ENCODE results near the gene UXS1. TPM values are rescaled to one million over a fixed set of nuclear protein-coding genes. Genes with fewer than 3 reads are reported as not detected.

Gene UXS1
- total RNA-seq, 2 experiments from 2014 or later, result 20.5 to 21.9 TPM

- DNase-seq (ENCODE audit: low spot score), result no peak
- intact Hi-C loops (cut with micrococcal nuclease; ENCODE audit: unreplicated experiment), result no loop called here
- no TSS peak for BruUV-seq (replicated peaks)
- POLR2A ChIA-PET, result no interaction called here
- Histone ChIP-seq H3K9me2 (ENCODE audit: insufficient read depth, low read length) (no peaks in the 10 kb centered on the region), H3K4me3 (ENCODE audit: low read depth, low read length, poor library complexity, severe bottlenecking) (no peak overlapping the region), H4K20me1 (ENCODE audit: insufficient read depth, low read length) (no peaks in the 10 kb centered on the region), H3K36me3 (ENCODE audit: insufficient read depth, low read length) (no peaks in the 10 kb centered on the region), H3K4me2 (ENCODE audit: low read length) (no peak overlapping the region), H3K79me2 (ENCODE audit: insufficient read depth, low read depth, low read length) (no peaks in the 10 kb centered on the region), H3K4me1 (ENCODE audit: insufficient read depth, low read length, poor library complexity, severe bottlenecking) (no peaks in the 10 kb centered on the region), H3K27ac (ENCODE audit: low read depth, low read length, poor library complexity, severe bottlenecking) (no peak overlapping the region), H2AFZ (ENCODE audit: low read length) (no peak overlapping the region), H3K9me3 (ENCODE audit: low read length) (no peaks in the 10 kb centered on the region)
- CTCF ChIA-PET (ENCODE audit: unreplicated experiment), result no interaction called here
- TF ChIP-seq EZH2phosphoT487 (IDR thresholded peaks at IDR 0.05; ENCODE audit: borderline replicate concordance, low read depth, low read length) (no peak), CTCF (conservative IDR thresholded peaks at IDR 0.05; ENCODE audit: low read length) (no peak)
These were observed 123.9 kb downstream of the UXS1 start for GRCh38 chr2:106070181-106070580.

- Histone ChIP-seq H3K79me2 (ENCODE audit: insufficient read depth, low read depth, low read length) (no peaks in the 10 kb centered on the region), H3K4me3 (ENCODE audit: low read depth, low read length, poor library complexity, severe bottlenecking) (no peak overlapping the region), H3K4me2 (ENCODE audit: low read length) (no peak overlapping the region), H3K36me3 (ENCODE audit: insufficient read depth, low read length) (no peaks in the 10 kb centered on the region), H3K9me2 (ENCODE audit: insufficient read depth, low read length) (no peaks in the 10 kb centered on the region), H2AFZ (ENCODE audit: low read length) (no peak overlapping the region), H3K4me1 (ENCODE audit: insufficient read depth, low read length, poor library complexity, severe bottlenecking) (no peaks in the 10 kb centered on the region), H3K27ac (ENCODE audit: low read depth, low read length, poor library complexity, severe bottlenecking) (no peak overlapping the region), H4K20me1 (ENCODE audit: insufficient read depth, low read length) (no peaks in the 10 kb centered on the region), H3K9me3 (ENCODE audit: low read length) (no peaks in the 10 kb centered on the region)
- TF ChIP-seq EZH2phosphoT487 (IDR thresholded peaks at IDR 0.05; ENCODE audit: borderline replicate concordance, low read depth, low read length) (no peak), CTCF (conservative IDR thresholded peaks at IDR 0.05; ENCODE audit: low read length) (no peak)
- ChIA-PET CTCF (ENCODE audit: unreplicated experiment) (no interaction called here), POLR2A (no interaction called here)
- BruUV-seq (replicated peaks), result no TSS peak
- intact Hi-C loops (cut with micrococcal nuclease; ENCODE audit: unreplicated experiment), result no loop called here
- no peak for DNase-seq (ENCODE audit: low spot score)
These were observed 125.7 kb downstream of the UXS1 start for GRCh38 chr2:106068451-106068850.

GRCh38 chr2:106065983-106066820 lies 127.9 kb downstream of the UXS1 start:
- H2AFZ ChIP-seq (ENCODE audit: low read length), result no peak overlapping the region
- BruUV-seq (replicated peaks), result no TSS peak
- POLR2A ChIA-PET, result no interaction called here
- intact Hi-C loops (cut with micrococcal nuclease; ENCODE audit: unreplicated experiment), result no loop called here
- no peaks in the 10 kb centered on the region for H3K79me2 ChIP-seq (ENCODE audit: insufficient read depth, low read depth, low read length)
- TF ChIP-seq EZH2phosphoT487 (IDR thresholded peaks at IDR 0.05; ENCODE audit: borderline replicate concordance, low read depth, low read length), result no peak
- TF ChIP-seq CTCF (conservative IDR thresholded peaks at IDR 0.05; ENCODE audit: low read length), result no peak
- no peaks in the 10 kb centered on the region for H3K36me3 ChIP-seq (ENCODE audit: insufficient read depth, low read length)
- no peak for DNase-seq (ENCODE audit: low spot score)
- no peaks in the 10 kb centered on the region for H3K9me3 ChIP-seq (ENCODE audit: low read length)
- no peaks in the 10 kb centered on the region for H3K4me1 ChIP-seq (ENCODE audit: insufficient read depth, low read length, poor library complexity, severe bottlenecking)
- no peaks in the 10 kb centered on the region for H3K9me2 ChIP-seq (ENCODE audit: insufficient read depth, low read length)
- H3K27ac ChIP-seq (ENCODE audit: low read depth, low read length, poor library complexity, severe bottlenecking), result no peak overlapping the region
- H4K20me1 ChIP-seq (ENCODE audit: insufficient read depth, low read length), result no peaks in the 10 kb centered on the region
- H3K4me3 ChIP-seq (ENCODE audit: low read depth, low read length, poor library complexity, severe bottlenecking), result no peak overlapping the region
- CTCF ChIA-PET (ENCODE audit: unreplicated experiment), result no interaction called here
- H3K4me2 ChIP-seq (ENCODE audit: low read length), result no peak overlapping the region
